H1 (cell line): ENCODE results near the gene KLHL29. TPM values are rescaled to one million over a fixed set of nuclear protein-coding genes. Genes with fewer than 3 reads are reported as not detected.

Experiments
- CBX5 ChIP-seq: fragments of 300-800, 300-1000 bp; sonication (generic); IDR thresholded peaks from 2 replicates; pipeline ENCODE4 v1.7.1; 2016; ENCODE audit warnings: antibody characterized with exemption, low read length, low read depth
- NANOG ChIP-seq: IDR thresholded peaks from 2 replicates; pipeline ENCODE4 v1.6.1; 2011; ENCODE audit warnings: low read length, low read depth, mild to moderate bottlenecking, inconsistent platforms; ENCODE audit not compliant: insufficient read depth, poor library complexity, severe bottlenecking
- NRF1 ChIP-seq: IDR thresholded peaks from 2 replicates; pipeline ENCODE4 v1.6.1; 2011; ENCODE audit warnings: mild to moderate bottlenecking, low read depth, low read length, improper control_type of control experiment
- TAF1 ChIP-seq: IDR thresholded peaks from 2 replicates; pipeline ENCODE4 v1.6.1; 2011; ENCODE audit warnings: mild to moderate bottlenecking, low read depth, low read length
- TCF12 ChIP-seq: IDR thresholded peaks from 2 replicates; pipeline ENCODE4 v1.6.1; 2011; ENCODE audit warnings: low read depth, mild to moderate bottlenecking, low read length
- ZNF274 ChIP-seq: IDR thresholded peaks from 2 replicates; pipeline ENCODE4 v1.7.0; 2012; ENCODE audit warnings: low read length, borderline replicate concordance; ENCODE audit errors: extremely low read depth
- polyA plus RNA-seq, 7 experiments: library from polyadenylated mRNA; depleted of rRNA in 3 of 7; stranded (reverse) in 5 of 7; unstranded in 2 of 7; fragments of >200 nt in 5 of 7; fragments of 200-250 nt in 2 of 7; gene quantifications; 1 replicate in 5 of 7; 2 replicates in 1 of 7; 4 replicates in 1 of 7; pipeline versions ENCODE4 v1.2.1 to v1.2.3, GENCODE V29; 2011 to 2013; ENCODE audit warnings: missing spikeins in 2 of 7, mixed read lengths in 2 of 7
- total RNA-seq: library from RNA; stranded (reverse); fragmentation: NEBNext Ultra II Directional; extraction: Animal tissue kit (Norgen Biotek cat#: 25700); gene quantifications from 2 replicates; pipeline ENCODE4 v1.2.1, GENCODE V29; 2021

Gene KLHL29
- total and polyA plus RNA-seq, 2 of the 8 experiments (the other 6 are each of a cell fraction or from before 2014, with no cell fraction given): 1.1 to 4.7 TPM

GRCh38 chr2:23647563-23647962 is 262.6 kb downstream of the KLHL29 start (continued):
- TF ChIP-seq TAF1 (no peak), CBX5 (no peak), NANOG (no peak), TCF12 (no peak), ZNF274 (no peak), NRF1 (no peak)
